ENCODE results near the gene DCAF4.
"Not testable (repeated sequence)": the region's sequence is repeated elsewhere in the genome, so short reads cannot be mapped to it uniquely, and the experiment has no call there.

DCAF4 gene

DNA sequence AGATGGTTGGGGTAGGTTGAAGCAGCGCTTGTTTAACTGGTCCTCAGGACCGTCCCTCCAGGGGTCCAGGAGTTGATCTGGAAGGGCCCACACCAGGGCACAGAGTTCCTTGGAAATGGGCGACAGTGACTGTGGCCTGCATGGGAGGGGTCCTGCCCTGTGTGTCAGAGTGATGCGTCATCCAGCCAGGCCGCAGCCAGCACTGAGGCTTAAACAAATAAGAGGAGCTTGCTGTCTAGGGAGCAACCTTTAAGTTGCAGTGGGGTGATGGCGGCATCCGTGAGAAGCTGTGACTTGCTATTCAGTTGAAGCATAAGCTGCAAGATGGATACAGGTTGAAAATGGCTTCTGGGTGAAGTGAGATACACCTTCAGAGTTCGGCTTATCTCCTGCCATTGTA is 20.2 kb downstream of the DCAF4 start:
- H3K4me3 ChIP-seq (ENCODE audit: low read depth, low read length), result no peak overlapping the region
- no peak for DNase-seq (ENCODE audit: low read depth)
- TF ChIP-seq POLR2A (IDR thresholded peaks at IDR 0.05; ENCODE audit: extremely low read depth, insufficient read length) (no peak), CTCF (IDR thresholded peaks at IDR 0.05; ENCODE audit: low read depth, low read length) (no peak), MYC (IDR thresholded peaks at IDR 0.05; ENCODE audit: low read depth, low read length) (no peak)
- TF ChIP-seq, protein P1, sequence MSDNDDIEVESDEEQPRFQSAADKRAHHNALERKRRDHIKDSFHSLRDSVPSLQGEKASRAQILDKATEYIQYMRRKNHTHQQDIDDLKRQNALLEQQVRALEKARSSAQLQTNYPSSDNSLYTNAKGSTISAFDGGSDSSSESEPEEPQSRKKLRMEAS (IDR thresholded peaks at IDR 0.05; ENCODE audit: low read depth, low read length), result no peak

DNA sequence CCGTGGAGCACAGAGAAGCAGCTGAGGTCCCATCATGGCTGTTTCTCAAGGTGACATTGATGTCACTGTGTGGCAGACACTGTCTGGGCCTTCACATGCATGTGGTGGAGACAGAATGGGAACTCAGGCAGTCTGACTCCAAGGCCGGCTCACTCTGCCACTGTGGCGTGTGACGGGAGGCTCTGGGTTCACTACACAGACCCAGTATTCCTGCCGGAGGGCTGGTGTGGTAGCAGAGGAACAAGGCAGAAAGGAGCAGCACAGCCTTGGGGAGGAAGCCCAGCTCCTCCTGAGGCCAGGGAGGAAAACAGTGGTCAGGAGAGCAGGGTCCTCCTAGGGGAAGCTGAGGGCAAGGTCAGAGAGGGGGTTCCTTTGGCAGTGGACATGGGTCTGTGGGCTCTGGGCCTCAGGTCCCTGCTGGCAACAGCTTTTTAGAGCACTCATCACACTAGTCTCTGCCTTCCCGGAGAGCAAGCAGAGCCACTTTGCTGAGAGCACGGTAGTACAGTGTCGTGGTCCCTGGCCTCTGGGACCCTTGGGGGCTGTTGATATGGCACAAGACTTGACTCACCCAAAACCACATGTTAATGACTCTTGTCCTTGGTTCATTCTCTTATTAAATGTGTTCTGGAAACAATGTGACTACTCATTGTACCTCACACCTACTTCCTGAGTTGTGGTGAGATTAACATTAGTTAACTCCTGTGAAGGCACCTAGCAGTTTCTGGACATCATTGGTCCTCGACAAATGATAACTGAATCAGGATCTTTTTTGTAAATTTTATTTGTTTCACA is 21.3 kb downstream of the DCAF4 start:
- H3K4me3 ChIP-seq (ENCODE audit: low read depth, low read length), result no peak overlapping the region
- DNase-seq (ENCODE audit: low read depth), result peak; percentile 68
- TF ChIP-seq MYC (IDR thresholded peaks at IDR 0.05; ENCODE audit: low read depth, low read length) (no peak), CTCF (IDR thresholded peaks at IDR 0.05; ENCODE audit: low read depth, low read length) (no peak), POLR2A (IDR thresholded peaks at IDR 0.05; ENCODE audit: extremely low read depth, insufficient read length) (no peak)
- TF ChIP-seq, protein P1 (IDR thresholded peaks at IDR 0.05; ENCODE audit: low read depth, low read length), result 0 out of 2 replicates have a peak, but pooled peaks have one; percentile 13

GRCh38 chr14:72948481-72949138 is 22.3 kb downstream of the DCAF4 start:
- H3K4me3 ChIP-seq (ENCODE audit: low read depth, low read length), result no peak overlapping the region
- peak; percentile 59 for DNase-seq (ENCODE audit: low read depth)
- peak; percentile 84 for TF ChIP-seq CTCF (IDR thresholded peaks at IDR 0.05; ENCODE audit: low read depth, low read length)
- no peak for TF ChIP-seq MYC (IDR thresholded peaks at IDR 0.05; ENCODE audit: low read depth, low read length)

DNA sequence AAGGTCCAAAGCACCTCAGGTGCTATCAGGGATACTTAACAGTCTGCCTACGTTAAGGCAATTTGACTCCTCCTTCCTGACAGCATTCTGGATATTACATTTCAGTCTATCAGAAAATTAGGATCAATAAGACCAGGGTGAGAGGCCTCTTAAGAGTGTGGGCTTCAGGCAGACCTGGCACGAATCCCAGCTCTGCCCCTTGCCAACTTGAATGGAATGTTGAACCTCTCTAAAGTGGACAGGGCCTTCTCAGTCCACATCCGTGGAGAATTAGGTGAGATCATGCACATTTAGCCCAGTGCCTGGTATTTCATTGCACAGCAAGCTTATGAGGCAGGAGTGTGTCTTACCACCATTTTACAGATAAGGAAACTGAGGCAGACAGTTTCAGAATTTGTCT is 25.9 kb downstream of the DCAF4 start:
- TF ChIP-seq POLR2A (IDR thresholded peaks at IDR 0.05; ENCODE audit: extremely low read depth, insufficient read length) (no peak), MYC (IDR thresholded peaks at IDR 0.05; ENCODE audit: low read depth, low read length) (no peak), CTCF (IDR thresholded peaks at IDR 0.05; ENCODE audit: low read depth, low read length) (no peak)
- TF ChIP-seq, protein P1 (IDR thresholded peaks at IDR 0.05; ENCODE audit: low read depth, low read length), result no peak
- H3K4me3 ChIP-seq (ENCODE audit: low read depth, low read length), result no peak overlapping the region
- no peak for DNase-seq (ENCODE audit: low read depth)

- not testable (repeated sequence) for H3K4me3 ChIP-seq (ENCODE audit: low read depth, low read length); DNase-seq (ENCODE audit: low read depth)
These were observed 30.5 kb downstream of the DCAF4 start for GRCh38 chr14:72956741-72957140.

- TF ChIP-seq POLR2A (IDR thresholded peaks at IDR 0.05; ENCODE audit: extremely low read depth, insufficient read length) (no peak), CTCF (IDR thresholded peaks at IDR 0.05; ENCODE audit: low read depth, low read length) (no peak), MYC (IDR thresholded peaks at IDR 0.05; ENCODE audit: low read depth, low read length) (no peak)
- TF ChIP-seq, protein P1 (IDR thresholded peaks at IDR 0.05; ENCODE audit: low read depth, low read length), result no peak
- DNase-seq (ENCODE audit: low read depth), result no peak
- H3K4me3 ChIP-seq (ENCODE audit: low read depth, low read length), result no peak overlapping the region
These were observed 30.9 kb downstream of the DCAF4 start for GRCh38 chr14:72957213-72957612.

All from NB4 (cell line).